ENCODE results near the gene RIMKLB. TPM values are rescaled to one million over a fixed set of nuclear protein-coding genes. Genes with fewer than 3 reads are reported as not detected.

Gene RIMKLB
- total RNA-seq, 1 experiment from 2014 or later = 87.7 TPM

DNA sequence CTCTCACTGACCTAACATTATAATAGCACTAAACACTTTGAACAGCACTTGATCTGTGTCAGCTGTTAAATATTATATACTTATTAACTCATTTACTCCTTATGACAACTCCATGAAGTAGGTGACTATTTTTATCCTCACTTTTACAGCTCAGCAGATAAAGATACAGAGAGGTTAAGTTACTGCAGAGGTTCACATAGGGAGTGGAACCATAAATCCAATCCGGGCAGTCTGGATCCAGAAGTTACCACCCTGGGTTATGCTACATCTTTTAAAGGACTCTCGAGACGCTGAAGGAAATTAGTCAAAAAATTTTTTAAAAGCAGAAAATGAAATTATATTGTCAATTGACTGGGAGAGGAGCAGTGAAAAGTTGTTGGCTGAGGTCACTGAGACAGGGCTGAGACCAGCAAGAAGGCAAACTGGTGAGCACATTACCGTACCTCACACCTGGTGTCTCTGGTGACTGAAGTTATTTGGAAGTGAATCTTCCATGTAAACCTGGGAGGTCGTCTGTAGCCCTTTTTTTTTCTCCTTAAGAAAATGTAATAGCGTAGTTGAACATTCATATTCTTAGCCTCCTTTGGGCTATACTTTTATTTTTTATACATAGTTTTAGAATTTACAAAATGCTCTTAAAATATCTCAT is 1.2 kb upstream of the RIMKLB start:
- no peaks in the 10 kb centered on the region for H3K27me3 ChIP-seq (ENCODE audit: insufficient read depth, low read length)
- no peaks in the 10 kb centered on the region for H3K9me3 ChIP-seq (ENCODE audit: control insufficient read depth, low read depth, low read length)
- H3K18ac ChIP-seq (ENCODE audit: insufficient read length, low read depth, low read length) = peak overlapping the region; percentile 58
- no peak overlapping the region for H3K23ac ChIP-seq (ENCODE audit: insufficient read length, low read depth, low read length)
- peaks cover 18% of the 10 kb centered on the region; the same call in 1 of the 2 replicates for H3K79me2 ChIP-seq (ENCODE audit: insufficient read depth, low read length)
- H2AK5ac ChIP-seq (ENCODE audit: insufficient read length, low read length) = no peak overlapping the region
- no peak overlapping the region for H2BK20ac ChIP-seq (ENCODE audit: low read depth, low read length, poor library complexity, severe bottlenecking)
- Mint-ChIP-seq H3K36me3 (ENCODE audit: insufficient read depth in 1 of 3, low read depth in 3 of 3) (peaks cover 13 to 22% (median 15%) of the 10 kb centered on the region in 3 experiments; a peak in 6 of 7 replicates), H3K9me3 (no peaks in the 10 kb centered on the region), H3K4me3 (peak overlapping the region; percentile 93 to 96), H3K4me1 (peaks cover 46 to 48% of the 10 kb centered on the region in 2 experiments), H3K27me3 (ENCODE audit: low read depth) (no peaks in the 10 kb centered on the region), H3K27ac (peak overlapping the region; percentile 69 to 99 (median 96))
- H3T11ph ChIP-seq (ENCODE audit: low read length) = no peak overlapping the region
- no peak overlapping the region for H3K27ac ChIP-seq (ENCODE audit: insufficient read length, low read depth, low read length)
- peaks cover 2% of the 10 kb centered on the region; the same call in 1 of the 2 replicates for H3K4me1 ChIP-seq (ENCODE audit: insufficient read depth, low read length)
- no peaks in the 10 kb centered on the region for H4K20me1 ChIP-seq (ENCODE audit: control insufficient read depth, insufficient read depth, insufficient read length)
- H2AFZ ChIP-seq (ENCODE audit: low read length) = no peak overlapping the region
- H3K14ac ChIP-seq (ENCODE audit: insufficient read depth, low read length) = no peak overlapping the region
- no peak overlapping the region for H2BK5ac ChIP-seq (ENCODE audit: insufficient read length, low read length)
- H3K56ac ChIP-seq (ENCODE audit: insufficient read length, low read depth, low read length) = no peak overlapping the region
- no peak overlapping the region for H2BK12ac ChIP-seq (ENCODE audit: insufficient read length, low read depth, low read length)
- no peak overlapping the region for H2BK120ac ChIP-seq (ENCODE audit: low read depth, low read length, poor library complexity, severe bottlenecking)
- H4K8ac ChIP-seq (replicated peaks; ENCODE audit: insufficient read length, low read depth, low read length) = no peak overlapping the region
- H3K4me2 ChIP-seq (ENCODE audit: insufficient read depth, insufficient read length, low read length) = peak overlapping the region; percentile 69
- H3K79me1 ChIP-seq (ENCODE audit: insufficient read depth, low read depth, low read length, poor library complexity, severe bottlenecking) = peaks cover 3% of the 10 kb centered on the region
- no peak overlapping the region for H4K5ac ChIP-seq (ENCODE audit: insufficient read length, low read depth, low read length)
- no peak overlapping the region for H2BK15ac ChIP-seq (ENCODE audit: low read depth, low read length)
- H3K23me2 ChIP-seq (ENCODE audit: insufficient read length, low read depth, low read length, poor library complexity, severe bottlenecking) = peaks cover 9% of the 10 kb centered on the region
- no peak for TF ChIP-seq CTCF (conservative IDR thresholded peaks at IDR 0.05)
- no peak overlapping the region for H3K4ac ChIP-seq (ENCODE audit: low read depth, low read length)
- no CpG with 5 or more reads among the region's 6 CpGs for WGBS (ENCODE audit: extremely low coverage, insufficient read length, low lambda C conversion rate)
- DNase-seq = no peak
- no peak overlapping the region for H4K91ac ChIP-seq (ENCODE audit: insufficient read length, low read depth, low read length)
- peak overlapping the region; percentile 44 for H3K9ac ChIP-seq (ENCODE audit: extremely low read depth, insufficient read length, low read length)

Measured in H9 (cell line).